Endothelial cell of umbilical vein (primary cell): ENCODE data around the gene TMEM204. TPM values are rescaled to one million over a fixed set of nuclear protein-coding genes. Genes with fewer than 3 reads are reported as not detected.

Experiments used
- BruUV-seq: library from RNA; stranded (reverse); fragments of 400-500 nt; replicated peaks from 2 replicates; lab custom pipeline; 2021; lab: Mats Ljungman, UMichigan
- CTCF ChIA-PET: fragments of 300-600, 350-600 bp; sonication (Branson Sonifier 250); formaldehyde crosslinking; loops from one replicate; lab custom pipeline; 2021; ENCODE audit warnings: antibody characterized with exemption, inconsistent platforms; lab: Charles Lee
- POLR2A ChIA-PET: fragments of 300-600, 350-600 bp; sonication (Branson Sonifier 250); formaldehyde crosslinking; loops from one replicate; lab custom pipeline; 2021; ENCODE audit warnings: antibody characterized with exemption, inconsistent platforms; lab: Charles Lee
- DNase-seq: peaks from one replicate; pipeline ENCODE4 v3.0.0-alpha.2; 2011; ENCODE audit warnings: low read depth, low spot score
- FAIRE-seq: peaks from 2 replicates; lab custom pipeline; 2011; peaks lifted over from hg19 to GRCh38; lab: Jason Lieb, UNC
- H2AFZ ChIP-seq: 2 replicates; pipeline ENCODE4 v1.6.0; 2012; ENCODE audit warnings: low read depth, low read length, control low read depth, inconsistent platforms
- H3K27ac ChIP-seq: 2 replicates; pipeline ENCODE4 v1.5.1; 2011; ENCODE audit warnings: low read depth, mild to moderate bottlenecking, control low read depth, low read length, moderate library complexity; ENCODE audit not compliant: insufficient read depth
- H3K27me3 ChIP-seq, 2 experiments: 2 replicates each; pipeline versions ENCODE4 v1.6.0 to v1.6.1; 2011; ENCODE audit warnings: low read length in 2 of 2, mixed read lengths in 1 of 2; ENCODE audit not compliant: control insufficient read depth in 2 of 2, insufficient read depth in 2 of 2
- H3K36me3 ChIP-seq, 2 experiments: 2 replicates in 1 of 2; 3 replicates in 1 of 2; pipeline ENCODE4 v1.5.1; 2011; ENCODE audit warnings: low read length in 2 of 2, mild to moderate bottlenecking in 1 of 2, moderate library complexity in 1 of 2; ENCODE audit not compliant: control insufficient read depth in 2 of 2, insufficient read depth in 2 of 2; ENCODE audit errors: extremely low read depth in 1 of 2
- H3K4me1 ChIP-seq: 3 replicates; pipeline ENCODE4 v1.5.1; 2011; ENCODE audit warnings: mild to moderate bottlenecking, low read length; ENCODE audit not compliant: control insufficient read depth, insufficient read depth; ENCODE audit errors: extremely low read depth
- H3K4me2 ChIP-seq: 2 replicates; pipeline ENCODE4 v1.6.1; 2011; ENCODE audit warnings: low read length, control low read depth, mixed read lengths; ENCODE audit not compliant: insufficient read depth
- H3K4me3 ChIP-seq, 3 experiments: fragments of 200-600 bp in 1 of 3; sonication (generic), shearing (Covaris generic) in 1 of 3; replicated peaks in 1 of 3; 2 replicates each; pipeline ENCODE4 v1.5.1; 2011 to 2016; ENCODE audit warnings: control low read depth in 3 of 3, low read length in 3 of 3, mild to moderate bottlenecking in 2 of 3, inconsistent platforms in 1 of 3, low read depth in 1 of 3, moderate library complexity in 1 of 3; ENCODE audit not compliant: insufficient read depth in 1 of 3
- H3K79me2 ChIP-seq: 2 replicates; pipeline ENCODE4 v1.6.0; 2012; ENCODE audit warnings: low read length, inconsistent platforms; ENCODE audit not compliant: control insufficient read depth, insufficient read depth
- H3K9ac ChIP-seq: replicated peaks from 2 replicates; pipeline ENCODE3; 2011; ENCODE audit warnings: low read length, control low read depth; ENCODE audit not compliant: insufficient read depth; ENCODE audit errors: extremely low read depth
- H3K9me1 ChIP-seq: replicated peaks from 3 replicates; pipeline ENCODE4 v1.6.0; 2011; ENCODE audit warnings: mild to moderate bottlenecking, low read length; ENCODE audit not compliant: control insufficient read depth, insufficient read depth; ENCODE audit errors: extremely low read depth
- H3K9me3 ChIP-seq: replicated peaks from 2 replicates; pipeline ENCODE4 v1.5.1; 2012; ENCODE audit warnings: low read length, inconsistent platforms; ENCODE audit not compliant: control insufficient read depth, insufficient read depth
- H4K20me1 ChIP-seq: replicated peaks from 2 replicates; pipeline ENCODE3; 2011; ENCODE audit warnings: mild to moderate bottlenecking, low read length; ENCODE audit not compliant: control insufficient read depth, insufficient read depth; ENCODE audit errors: extremely low read depth
- EZH2 ChIP-seq: IDR thresholded peaks from 2 replicates; pipeline ENCODE4 v1.6.1; 2012; ENCODE audit warnings: borderline replicate concordance, low read depth, mild to moderate bottlenecking, moderate library complexity, low read length, inconsistent platforms; ENCODE audit not compliant: severe bottlenecking
- FOS ChIP-seq: IDR thresholded peaks from 2 replicates; pipeline ENCODE4 v1.6.1; 2011; ENCODE audit warnings: mild to moderate bottlenecking, low read length, moderate library complexity, borderline replicate concordance; ENCODE audit not compliant: insufficient read depth
- GATA2 ChIP-seq: IDR thresholded peaks from 2 replicates; pipeline ENCODE4 v1.7.0; 2011; ENCODE audit warnings: low read depth, mild to moderate bottlenecking, moderate library complexity, mixed read lengths, low read length; ENCODE audit not compliant: insufficient read length, insufficient read depth
- JUN ChIP-seq: IDR thresholded peaks from 2 replicates; pipeline ENCODE4 v1.6.1; 2011; ENCODE audit warnings: borderline replicate concordance, low read depth; ENCODE audit not compliant: insufficient read length, insufficient read depth
- MYC ChIP-seq: IDR thresholded peaks from one replicate; pipeline ENCODE4 v1.6.1; 2011; ENCODE audit warnings: mild to moderate bottlenecking, low read depth, low read length
- POLR2A ChIP-seq: IDR thresholded peaks from 2 replicates; pipeline ENCODE4 v1.6.1; 2012; ENCODE audit warnings: low read depth, mild to moderate bottlenecking, control low read depth, low read length
- POLR2AphosphoS5 ChIP-seq: IDR thresholded peaks from 2 replicates; pipeline ENCODE4 v1.6.1; 2012; ENCODE audit warnings: low read depth, mild to moderate bottlenecking, control low read depth, low read length, moderate library complexity; ENCODE audit not compliant: insufficient read depth
- dilution Hi-C: fragments of 300-500 bp; cut with MboI; formaldehyde crosslinking; loops from one replicate; pipeline ENCODE4 v1.15.0; 2019; ENCODE audit warnings: low sequenced_read_pairs; ENCODE audit not compliant: extremely low pct_ligation_motif_present
- intact Hi-C: fragments of 100-400 bp; cut with micrococcal nuclease; formaldehyde crosslinking; loops from one replicate; pipeline ENCODE4 v1.10.0; 2022
- polyA plus RNA-seq, 4 experiments: library from polyadenylated mRNA; depleted of rRNA in 3 of 4; stranded (reverse) in 3 of 4; unstranded in 1 of 4; fragments of >200 nt; gene quantifications; 2 replicates each; pipeline versions ENCODE4 v1.2.1 to v1.2.3, GENCODE V29; 2011 to 2012; ENCODE audit warnings: missing spikeins in 1 of 4
- total RNA-seq: library from RNA; stranded (reverse); gene quantifications from 2 replicates; pipeline ENCODE4 v1.2.3, GENCODE V29; 2021
- TF ChIP-seq, protein P1 (sequence below): IDR thresholded peaks from 2 replicates; pipeline ENCODE4 v1.6.1; 2011; ENCODE audit not compliant: insufficient read depth, insufficient read length
- TF ChIP-seq, protein P2 (sequence below), 2 donors: IDR thresholded peaks; 1 replicate in 1 of 2; 2 replicates in 1 of 2; pipeline ENCODE4 v1.5.1; 2011; ENCODE audit warnings: low read length in 2 of 2, mild to moderate bottlenecking in 2 of 2, moderate library complexity in 2 of 2, control low read depth in 1 of 2, inconsistent platforms in 1 of 2, low read depth in 1 of 2; ENCODE audit not compliant: insufficient read depth in 1 of 2; ENCODE audit errors: extremely low read depth in 1 of 2

The TMEM204 gene
- total and polyA plus RNA-seq, 2 donors (not counting 3 experiments of a cell fraction or from before 2014, with no cell fraction given) = 32.5 to 50.7 TPM

DNA sequence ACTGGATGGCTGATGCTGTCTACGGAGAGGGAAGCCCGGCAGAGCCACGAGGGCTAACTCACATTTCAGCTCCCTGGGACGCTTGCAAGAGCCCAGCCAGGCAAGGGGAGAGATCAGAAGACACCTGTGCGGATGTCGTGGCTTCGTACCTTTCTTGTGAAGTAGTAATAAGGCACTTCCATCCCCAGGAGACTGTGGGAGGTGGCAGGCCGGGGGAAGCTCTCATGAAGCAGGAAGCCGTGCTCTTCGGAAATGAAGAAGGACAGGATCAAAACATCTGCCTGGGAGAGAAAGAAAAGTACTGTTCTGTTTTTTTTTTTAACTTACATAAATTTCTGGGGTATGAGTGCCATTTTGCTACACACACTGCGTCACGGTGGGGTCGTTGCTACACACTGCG lies 28.4 kb downstream of the TMEM204 start:
- H3K4me2 ChIP-seq = no peak overlapping the region
- dilution Hi-C loops (no loop called here), intact Hi-C loops (no loop called here)
- no peaks in the 10 kb centered on the region for H3K9me1 ChIP-seq
- POLR2A ChIA-PET = no interaction called here
- TF ChIP-seq EZH2 = no peak
- no peak for TF ChIP-seq POLR2A
- TF ChIP-seq, protein P1, sequence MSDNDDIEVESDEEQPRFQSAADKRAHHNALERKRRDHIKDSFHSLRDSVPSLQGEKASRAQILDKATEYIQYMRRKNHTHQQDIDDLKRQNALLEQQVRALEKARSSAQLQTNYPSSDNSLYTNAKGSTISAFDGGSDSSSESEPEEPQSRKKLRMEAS = no peak
- TF ChIP-seq JUN = no peak
- TF ChIP-seq MYC = no peak
- no peak for TF ChIP-seq GATA2
- TF ChIP-seq, protein P2, sequence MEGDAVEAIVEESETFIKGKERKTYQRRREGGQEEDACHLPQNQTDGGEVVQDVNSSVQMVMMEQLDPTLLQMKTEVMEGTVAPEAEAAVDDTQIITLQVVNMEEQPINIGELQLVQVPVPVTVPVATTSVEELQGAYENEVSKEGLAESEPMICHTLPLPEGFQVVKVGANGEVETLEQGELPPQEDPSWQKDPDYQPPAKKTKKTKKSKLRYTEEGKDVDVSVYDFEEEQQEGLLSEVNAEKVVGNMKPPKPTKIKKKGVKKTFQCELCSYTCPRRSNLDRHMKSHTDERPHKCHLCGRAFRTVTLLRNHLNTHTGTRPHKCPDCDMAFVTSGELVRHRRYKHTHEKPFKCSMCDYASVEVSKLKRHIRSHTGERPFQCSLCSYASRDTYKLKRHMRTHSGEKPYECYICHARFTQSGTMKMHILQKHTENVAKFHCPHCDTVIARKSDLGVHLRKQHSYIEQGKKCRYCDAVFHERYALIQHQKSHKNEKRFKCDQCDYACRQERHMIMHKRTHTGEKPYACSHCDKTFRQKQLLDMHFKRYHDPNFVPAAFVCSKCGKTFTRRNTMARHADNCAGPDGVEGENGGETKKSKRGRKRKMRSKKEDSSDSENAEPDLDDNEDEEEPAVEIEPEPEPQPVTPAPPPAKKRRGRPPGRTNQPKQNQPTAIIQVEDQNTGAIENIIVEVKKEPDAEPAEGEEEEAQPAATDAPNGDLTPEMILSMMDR (IDR thresholded peaks at IDR 0.05; ENCODE audit: extremely low read depth in 1 of 2, insufficient read depth in 1 of 2, low read depth in 1 of 2, low read length in 2 of 2) = no peak
- TF ChIP-seq FOS = no peak
- no peak for TF ChIP-seq POLR2AphosphoS5
- H3K36me3 ChIP-seq = peaks cover 0 to 17% of the 10 kb centered on the region in 2 experiments
- no TSS peak for BruUV-seq
- H3K79me2 ChIP-seq = no peaks in the 10 kb centered on the region
- no peak overlapping the region for H3K27ac ChIP-seq
- no peak overlapping the region for H2AFZ ChIP-seq
- no peak overlapping the region for H3K9ac ChIP-seq
- no peak overlapping the region for H3K4me3 ChIP-seq
- no peaks in the 10 kb centered on the region for H4K20me1 ChIP-seq
- H3K27me3 ChIP-seq = no peaks in the 10 kb centered on the region
- CTCF ChIA-PET = interaction anchor here (1.1 kb wide), 1 partner anchor 68 kb away, joined by 6 read pairs; no protein-coding TSS in a partner anchor
- H3K4me1 ChIP-seq = no peaks in the 10 kb centered on the region
- FAIRE-seq = no peak
- DNase-seq = no peak
- H3K9me3 ChIP-seq = no peaks in the 10 kb centered on the region
